Activated T-cell treated with anti-CD3 and anti-CD28 coated beads, Interleukin-2, amount 50 U/mL, for 48 hours (primary cell): ENCODE measurements around the gene DCP1B.
A peak's percentile ranks its signal among the peaks of the same experiment; 100 is the strongest.

Source experiments
- DNase-seq, 2 experiments: peaks; one replicate each; pipeline ENCODE4 v3.0.0-alpha.2; 2020

Gene DCP1B

DNA sequence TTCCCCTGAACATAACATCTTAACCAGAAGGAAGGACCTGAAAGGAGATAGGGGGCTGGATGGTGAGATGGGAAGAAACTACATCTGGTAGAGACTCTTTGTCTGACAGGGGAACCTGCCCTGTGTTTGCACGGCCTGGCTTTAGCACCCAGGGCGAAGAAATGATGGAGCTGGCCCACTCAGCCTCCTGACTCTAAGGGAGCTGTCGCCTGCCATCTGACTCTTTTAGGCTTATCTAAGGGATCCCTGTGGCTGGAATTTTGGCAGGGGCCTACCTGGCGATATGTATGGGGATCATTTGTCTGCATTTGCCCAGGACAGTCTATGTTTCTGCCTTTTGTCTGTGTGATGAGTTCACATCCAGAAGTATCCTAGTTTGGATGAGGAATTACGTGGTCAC lies 70.2 kb downstream of the DCP1B start:
- peak in 1 of 2 experiments; percentile 11 for DNase-seq

DNA sequence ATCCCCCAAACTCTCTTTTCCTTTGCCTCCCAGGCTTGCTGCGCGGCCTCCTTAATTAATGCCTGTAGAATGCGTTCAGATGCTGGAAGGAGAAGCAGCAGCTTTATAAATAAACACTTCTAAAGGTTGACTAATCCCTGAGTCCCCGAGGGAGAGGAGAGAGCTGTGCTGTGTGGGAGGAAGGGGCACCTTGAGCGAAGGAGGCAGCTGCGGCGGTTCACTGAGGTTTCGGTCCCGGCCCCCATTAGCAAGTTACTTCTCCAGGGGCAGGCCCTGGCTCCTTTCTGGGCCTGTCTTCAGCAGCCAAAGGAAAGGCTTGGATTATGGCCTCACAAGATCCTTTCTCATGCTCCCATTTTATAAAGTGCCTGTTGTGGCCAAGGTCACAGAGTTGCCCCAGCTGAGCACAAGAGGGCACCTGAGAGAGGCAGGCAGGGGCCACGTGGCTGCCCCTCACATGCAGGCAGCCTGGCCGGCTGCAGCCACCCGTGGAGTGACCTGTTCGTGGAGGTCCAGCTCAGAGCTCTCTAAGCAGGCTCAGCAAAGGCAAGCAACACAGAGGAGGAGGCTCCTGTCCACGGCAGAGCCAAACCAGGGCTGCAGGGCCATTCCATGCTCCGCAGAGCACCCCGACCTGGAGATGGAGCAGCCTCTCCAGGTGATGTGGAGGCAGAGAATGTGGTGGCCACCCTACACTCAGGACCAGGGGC lies 70.8 kb downstream of the DCP1B start:
- no peak for DNase-seq

DNA sequence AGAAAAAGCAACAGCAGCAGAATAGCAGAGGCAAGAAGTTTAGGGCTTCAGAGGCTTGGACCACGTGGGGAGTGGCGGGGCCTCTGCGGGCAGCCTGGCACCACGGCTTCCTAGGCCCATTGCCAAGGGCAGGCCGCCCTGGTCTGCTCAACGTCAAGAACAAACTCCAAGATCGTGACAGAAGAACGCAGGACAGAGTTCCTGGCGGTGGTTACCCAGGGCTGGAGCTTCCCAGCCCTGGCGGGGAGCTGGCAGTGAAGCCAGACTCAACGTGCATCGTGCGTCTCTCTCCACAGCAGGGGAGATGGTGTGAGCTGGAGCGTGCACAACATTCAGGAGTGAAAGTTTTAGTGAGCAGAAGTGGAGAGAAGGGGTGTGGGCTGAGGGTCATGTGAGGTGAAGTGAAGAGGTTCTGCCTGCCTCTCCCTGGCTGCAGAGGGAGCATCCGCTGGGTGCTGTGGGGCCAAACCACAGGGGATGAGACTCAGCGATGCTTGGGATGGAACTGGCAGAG lies 71.9 kb downstream of the DCP1B start:
- peak in 1 of 2 experiments; percentile 10 for DNase-seq

DNA sequence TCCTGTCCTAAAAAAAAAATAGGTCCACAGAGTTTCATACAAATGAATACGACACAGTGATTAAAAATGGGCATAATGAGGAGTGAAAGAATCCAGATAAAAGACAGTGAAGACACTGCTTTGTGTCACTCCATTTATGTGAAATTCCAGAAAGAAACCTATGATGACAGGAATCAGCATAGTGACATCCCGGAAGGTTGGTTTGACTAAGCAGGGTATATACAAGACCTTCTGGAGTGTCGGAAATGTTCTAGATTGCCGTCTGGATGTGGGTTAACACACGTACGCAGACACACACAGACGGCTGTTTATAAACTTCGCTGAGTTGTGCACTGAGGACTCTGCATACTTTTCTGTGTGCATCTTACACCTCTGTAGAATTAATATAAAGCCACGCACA lies 72.6 kb downstream of the DCP1B start:
- DNase-seq, result no peak

DNA sequence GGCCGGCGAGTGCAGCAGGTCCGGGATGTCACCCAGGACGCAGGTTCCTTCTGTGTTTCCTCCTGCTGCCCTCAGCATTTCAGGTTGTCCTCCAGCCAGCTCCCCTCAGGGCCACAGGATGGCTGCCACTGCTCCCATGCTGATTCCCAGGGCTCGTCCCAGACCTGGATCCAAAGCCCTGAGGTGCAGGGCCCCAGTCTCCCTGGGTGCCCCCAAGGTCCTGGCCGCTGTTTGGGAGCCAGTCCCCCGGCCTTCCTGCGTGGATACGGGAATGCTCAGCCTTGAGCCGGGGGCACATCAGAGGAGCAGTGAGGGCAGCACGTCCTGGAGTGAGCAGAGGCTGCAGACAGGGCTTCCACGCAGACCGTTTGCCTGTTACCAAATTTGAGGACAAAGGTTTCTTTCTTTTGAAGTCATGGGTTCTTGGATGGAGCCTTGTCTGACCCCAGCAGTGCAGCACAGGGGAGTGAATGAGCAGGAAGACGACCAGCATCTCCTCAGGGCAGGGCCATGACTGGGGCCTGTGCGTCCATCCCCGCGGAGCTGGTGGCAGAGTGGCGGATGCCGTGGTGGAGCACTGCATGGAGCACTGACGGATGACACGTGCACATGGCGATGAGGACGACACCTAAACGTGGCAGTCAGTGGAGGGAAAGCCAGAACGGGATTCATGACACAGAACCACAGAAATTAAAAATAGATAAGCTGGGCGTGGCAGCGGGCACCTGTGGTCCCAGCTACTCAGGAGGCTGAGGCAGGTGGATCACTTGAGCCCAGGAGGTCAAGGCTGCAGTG lies 73.3 kb downstream of the DCP1B start:
- DNase-seq, result no peak

DNA sequence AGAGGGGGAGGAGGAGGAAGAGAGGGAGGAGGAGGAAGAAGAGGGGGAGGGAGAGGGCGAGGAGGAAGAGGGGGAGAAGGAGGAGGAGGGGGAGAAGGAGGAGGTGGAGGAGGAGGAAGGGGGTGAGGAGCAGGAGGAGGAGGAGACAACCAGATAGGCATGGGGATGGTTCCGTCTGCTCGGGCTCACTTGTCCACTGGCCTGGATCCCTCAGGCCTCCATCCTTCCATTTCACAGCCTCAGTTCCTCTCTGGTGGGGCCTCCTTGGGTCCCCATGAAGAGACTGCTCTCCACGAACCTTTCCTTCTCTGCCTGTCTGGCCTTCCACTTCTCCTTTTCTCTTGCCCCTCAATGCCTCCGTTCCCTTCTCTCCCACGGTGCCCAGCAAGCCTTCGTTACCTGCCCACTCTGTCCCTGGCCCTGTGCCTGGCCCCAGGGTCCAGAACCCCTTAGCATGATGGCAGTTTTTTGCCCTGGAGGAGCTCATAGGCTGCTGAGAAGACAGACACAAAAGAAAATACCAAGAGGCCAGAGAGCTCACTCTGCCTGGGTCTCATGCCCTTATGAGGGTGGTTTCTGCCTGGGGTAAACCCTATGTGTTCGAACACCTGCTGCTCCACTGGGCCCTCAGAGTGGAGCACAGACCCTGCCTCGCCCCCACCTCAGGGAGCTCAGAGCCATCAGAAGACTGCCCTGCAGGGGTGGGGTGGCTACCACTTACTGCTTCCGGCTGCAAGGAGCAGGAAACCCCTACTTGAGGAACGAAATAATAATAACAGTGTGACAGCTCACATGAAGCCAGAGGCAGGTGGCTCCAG lies 74.1 kb downstream of the DCP1B start:
- no peak for DNase-seq

DNA sequence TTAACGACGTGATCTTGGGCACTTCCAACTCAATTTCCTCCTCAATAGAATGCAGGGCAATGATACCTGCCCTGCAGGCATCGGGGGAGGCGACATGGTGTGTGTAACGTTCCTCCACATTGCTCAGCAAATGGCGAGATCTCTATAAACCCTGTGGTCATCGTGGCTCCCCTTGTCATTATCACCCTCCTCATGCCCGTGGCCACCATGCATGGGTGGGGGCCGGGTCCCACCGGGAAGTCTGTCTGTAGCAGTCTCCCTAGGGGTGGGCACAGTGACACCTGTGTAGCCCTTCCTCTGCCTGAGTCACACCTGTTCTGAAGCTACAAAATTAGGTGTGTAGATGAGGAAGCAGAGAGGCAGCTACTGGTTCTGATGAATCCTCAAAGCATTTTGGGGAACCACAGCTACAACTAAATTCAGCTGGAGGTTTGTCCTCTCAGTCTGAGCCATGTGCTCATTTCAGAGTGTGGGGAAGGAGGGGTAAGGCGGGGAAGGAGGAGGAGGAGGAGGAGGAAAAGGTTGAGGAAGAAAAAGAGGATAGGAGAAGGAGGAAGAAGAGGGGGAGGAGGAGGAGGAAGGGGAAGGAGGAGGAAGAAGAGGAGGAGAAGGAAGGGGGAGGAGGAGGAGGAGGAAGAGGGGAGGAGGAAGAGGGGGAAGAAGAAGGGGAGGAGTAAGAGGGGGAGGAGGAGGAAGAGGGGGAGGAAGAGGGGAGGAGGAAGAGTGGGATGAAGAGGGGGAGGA lies 74.8 kb downstream of the DCP1B start:
- DNase-seq, result peak in 1 of 2 experiments; percentile 5

DNA sequence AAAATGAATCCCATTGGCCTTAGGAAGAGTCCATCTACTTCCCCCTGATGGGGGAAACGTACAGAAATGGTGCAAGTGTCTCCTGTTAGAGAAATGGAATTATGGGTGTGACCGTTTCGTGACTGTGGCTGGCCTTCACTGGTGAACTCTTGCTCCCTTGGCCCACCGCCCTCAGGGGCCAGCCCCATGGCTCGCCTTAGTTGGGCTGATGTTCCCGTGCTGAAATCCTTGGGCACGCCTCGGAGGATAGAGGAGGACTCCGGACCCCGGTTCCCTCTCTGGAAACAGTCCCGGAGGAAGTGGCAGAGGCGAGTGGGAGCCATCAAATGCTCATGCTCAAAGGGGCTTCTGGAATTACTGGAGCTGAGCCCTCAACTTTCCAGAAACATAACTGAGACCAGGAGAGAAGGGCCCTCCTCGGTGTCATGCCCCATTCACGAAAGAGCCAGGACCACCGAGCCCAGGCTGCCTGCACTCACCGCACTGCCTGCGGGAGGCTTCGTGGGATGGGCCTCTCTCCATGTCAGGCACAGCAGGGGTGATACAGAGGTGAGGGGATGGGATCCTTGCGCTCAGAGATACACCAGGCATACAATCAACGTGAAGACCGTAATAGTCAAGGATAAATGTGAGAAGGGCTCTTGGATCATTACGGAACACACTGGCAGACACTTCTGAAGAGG lies 75.7 kb downstream of the DCP1B start:
- peak in 1 of 2 experiments; percentile 6 for DNase-seq

DNA sequence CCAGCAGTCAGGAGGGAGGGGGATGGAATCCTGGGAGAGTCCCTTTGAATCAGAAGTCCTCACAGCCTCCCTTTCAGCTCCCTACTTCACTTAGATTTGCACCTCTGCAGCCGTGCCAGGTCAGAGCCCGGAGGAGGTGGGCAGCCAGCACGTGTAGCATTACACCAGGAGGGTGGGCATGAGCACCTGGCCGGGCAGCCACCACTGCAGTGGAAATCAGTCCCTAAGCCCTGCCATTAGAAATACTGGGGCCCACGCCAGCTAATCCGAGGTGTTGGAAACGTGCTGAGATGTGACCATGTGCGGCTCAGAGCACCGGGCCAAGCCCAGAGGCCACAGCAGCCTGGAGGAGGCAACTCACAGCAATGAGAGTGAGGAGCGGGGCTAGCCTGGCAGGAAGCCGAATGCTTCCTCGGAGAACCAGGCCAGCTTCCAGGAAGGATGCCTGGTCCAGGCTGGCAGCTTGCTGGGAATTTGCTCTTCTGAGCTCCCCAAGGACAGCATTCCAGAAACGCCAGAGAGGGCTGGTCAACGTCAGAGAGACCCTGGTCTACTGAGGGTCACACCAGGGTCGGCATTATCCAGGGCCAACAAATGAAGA lies 76.4 kb downstream of the DCP1B start:
- peak; percentile 3 to 6 for DNase-seq

DNA sequence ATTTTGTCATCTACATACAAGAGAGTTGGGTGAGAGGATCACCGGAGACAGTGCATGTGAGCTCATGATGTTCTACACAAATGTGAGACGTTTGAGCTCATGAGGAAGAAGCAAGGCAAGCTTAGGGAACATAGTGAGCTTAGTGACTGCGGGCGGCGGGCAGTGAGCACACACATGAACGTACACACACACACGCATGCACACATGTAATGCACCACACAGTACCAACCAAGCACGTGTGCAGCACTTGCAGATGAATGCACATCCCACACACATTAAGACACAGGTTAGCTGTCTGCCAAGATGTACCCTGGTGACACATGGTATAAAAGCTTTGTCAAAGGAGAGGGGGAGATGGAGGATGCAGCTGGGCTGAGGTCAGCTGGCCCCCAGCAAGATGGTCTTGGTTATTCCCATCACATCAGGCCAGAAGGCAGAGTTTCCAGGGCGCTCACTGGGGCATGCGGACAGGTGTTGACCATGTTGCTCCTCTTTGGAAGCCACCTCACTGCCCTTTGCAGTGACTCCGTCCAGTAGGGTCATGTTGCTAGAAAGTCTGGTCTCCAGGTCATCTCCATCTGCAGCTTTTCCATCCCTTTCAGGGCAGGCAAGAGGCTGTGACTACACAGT lies 77.1 kb downstream of the DCP1B start:
- DNase-seq, result peak; percentile 3 to 9

DNA sequence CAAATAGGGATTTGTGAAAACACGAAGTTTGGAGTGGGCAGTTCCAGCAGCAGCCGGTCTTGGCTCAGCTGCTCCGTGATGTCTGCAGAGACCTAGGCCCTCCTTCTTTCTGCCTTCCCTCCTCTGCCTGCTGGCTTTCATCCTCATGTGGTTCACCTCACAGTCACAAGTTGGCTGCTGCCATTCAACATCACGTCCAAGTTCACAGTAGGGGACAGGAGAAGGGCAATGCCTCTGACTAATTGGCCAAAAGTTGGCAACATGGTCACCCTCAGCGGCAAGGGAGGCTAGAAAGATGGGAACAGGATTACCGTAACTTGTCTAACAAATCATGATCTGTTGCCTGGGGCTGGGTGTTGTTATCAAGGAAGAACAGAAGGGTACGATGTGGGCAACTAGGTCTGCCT lies 78.0 kb downstream of the DCP1B start:
- DNase-seq, result peak; percentile 10 to 14

DNA sequence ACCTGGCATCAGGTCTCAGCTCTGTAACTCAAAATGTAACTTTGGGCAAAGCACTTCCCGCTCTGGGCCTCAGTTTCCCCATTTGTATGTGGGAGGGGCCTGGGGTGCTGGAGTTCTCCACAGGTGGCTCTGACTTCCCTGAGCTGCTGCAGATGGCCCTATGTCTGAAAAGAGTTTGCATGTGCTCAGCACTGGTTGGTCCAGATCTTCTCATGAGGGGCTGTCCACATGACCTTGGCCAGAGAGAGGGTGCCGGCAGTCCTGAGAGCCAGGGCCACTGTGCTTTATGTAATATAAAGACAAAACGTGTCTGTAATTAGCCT lies 78.6 kb downstream of the DCP1B start:
- DNase-seq, result no peak

DNA sequence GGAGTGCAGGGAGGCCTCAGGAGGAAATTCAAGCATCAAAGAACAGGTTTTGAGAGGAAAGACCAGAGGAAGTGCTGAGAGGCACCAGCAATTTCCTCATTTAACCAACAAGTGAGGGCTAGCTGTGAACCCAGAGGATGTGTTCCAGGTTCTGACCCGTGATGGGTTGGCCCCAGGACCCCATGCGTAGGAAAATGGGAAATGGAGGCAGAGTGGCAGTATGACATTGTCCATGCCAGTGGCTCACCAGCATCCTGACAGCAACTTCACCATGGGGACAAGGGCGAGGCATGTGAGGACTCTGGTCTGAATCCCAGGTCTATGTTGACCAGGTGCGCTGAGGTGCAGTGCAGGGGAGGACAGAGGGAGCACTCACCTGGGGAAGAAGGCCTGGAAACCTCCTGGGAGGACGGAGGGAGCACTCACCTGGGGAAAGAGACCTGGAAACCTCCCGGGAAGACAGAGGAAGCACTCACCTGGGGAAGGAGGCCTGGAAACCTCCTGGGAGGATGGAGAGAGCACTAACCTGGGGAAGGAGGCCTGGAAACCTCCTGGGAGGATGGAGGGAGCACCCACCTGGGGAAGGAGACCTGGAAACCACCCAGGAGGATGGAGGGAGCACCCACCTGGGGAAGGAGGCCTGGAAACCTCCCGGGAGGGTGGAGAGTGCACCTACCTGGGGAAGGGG lies 79.1 kb downstream of the DCP1B start:
- DNase-seq, result peak; percentile 6 to 12

DNA sequence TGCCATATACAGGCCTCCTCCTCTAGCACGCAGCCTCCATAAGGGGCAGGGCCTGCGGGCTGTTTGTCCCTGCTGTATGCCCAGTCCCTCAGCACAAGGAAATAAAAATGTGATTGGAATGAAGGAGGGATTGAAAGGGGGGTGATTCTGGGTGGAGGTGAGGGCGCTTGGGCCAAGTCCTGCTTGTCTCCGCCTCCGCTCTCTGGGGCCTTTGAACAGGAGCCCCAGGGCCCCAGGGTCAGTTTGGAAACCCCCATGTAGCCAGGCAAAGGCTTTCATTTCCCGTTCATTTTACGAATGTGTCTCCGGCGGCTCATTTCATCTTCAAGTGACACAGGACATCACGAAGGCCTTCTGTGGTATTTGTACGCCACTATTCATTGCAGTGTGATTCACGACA lies 81.3 kb downstream of the DCP1B start:
- DNase-seq, result no peak

DNA sequence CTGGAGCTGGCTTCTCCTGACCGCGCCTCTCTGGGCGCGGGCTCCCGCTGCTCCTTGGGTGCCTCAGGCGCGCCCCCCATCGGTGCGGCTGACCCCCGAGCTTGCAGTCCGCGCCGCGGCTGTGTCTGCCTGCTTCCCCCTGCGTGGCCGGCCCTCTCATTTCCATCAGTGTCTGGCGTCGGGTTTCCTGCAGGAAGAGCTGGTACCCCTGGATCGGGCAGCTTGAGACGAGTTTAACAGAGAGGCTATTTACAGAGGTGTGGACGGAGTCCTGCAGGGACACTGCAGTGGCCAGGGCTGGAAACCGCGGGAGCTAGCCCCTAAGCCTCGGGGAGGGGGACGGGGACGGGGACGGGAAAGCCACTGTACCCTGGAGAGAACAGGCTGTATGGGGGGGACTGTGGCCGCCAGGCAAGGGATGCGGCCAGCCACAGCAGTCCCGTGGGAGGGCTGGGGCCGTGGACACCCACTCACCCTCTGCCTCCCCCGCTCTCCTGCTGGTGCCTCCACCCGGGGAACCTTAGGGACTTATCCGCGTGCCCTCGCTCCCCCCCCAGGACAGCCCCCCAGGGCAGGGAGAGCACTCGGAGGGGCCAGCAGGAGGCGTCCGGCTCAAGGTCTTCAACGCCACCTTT lies 82.1 kb downstream of the DCP1B start:
- DNase-seq, result peak; percentile 14 to 15

DNA sequence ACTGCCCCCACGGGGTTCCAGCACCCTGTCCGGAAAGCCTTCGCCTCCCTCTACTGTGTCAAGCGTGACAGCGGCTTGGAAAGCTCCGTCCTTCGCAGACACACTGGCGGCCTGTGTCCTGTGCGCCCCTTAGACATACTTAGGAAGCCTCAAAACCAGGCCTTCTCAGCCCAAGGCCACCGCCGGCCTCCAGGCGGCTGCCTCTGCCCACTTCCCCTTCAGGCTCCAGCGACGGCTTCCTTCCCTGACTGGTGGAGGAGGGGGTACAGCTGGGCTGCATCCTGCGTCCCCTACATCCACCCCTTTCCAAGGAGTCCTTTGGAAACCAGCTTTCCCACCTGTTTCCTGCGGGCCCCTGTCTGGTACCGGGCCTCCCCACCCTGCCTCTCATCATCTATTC lies 83.3 kb downstream of the DCP1B start:
- peak; percentile 13 to 14 for DNase-seq

DNA sequence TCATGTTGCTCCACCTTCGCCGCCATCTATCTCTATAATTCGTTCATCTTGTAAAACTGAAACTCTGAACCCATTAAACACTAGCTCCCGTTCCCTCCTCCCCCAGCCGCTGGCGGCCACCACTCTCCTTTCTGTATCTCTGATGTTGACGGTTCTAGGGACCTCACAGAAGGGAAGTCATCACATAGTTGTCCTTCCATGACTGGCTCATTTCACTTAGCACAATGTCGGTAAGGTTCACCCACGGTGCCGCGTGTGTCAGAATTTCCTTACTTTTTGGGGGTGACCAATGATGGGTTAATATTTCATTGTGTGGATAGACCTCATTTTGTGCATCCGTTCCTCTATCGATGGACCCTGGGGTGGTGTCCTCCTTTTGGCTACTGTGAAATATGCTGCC lies 83.8 kb downstream of the DCP1B start:
- peak in 1 of 2 experiments; percentile 10 for DNase-seq

DNA sequence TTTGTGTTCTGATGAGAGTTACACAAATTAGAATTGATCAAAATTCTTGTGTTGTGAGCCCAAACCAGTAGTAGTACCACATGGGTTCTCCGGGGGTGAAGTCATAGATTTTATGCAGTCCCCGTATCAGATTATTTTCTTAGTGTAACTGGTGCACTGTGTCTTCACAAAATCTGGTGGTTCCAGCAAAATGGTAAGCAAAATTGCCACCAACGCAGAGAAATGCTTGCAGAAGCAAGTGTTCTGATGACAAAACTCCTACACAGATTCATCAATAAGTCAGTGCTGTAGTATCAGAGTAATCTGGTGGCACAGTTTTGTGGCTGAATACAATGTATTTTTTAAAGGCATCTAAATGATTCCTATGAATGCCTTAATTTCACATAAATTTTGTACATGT lies 84.5 kb downstream of the DCP1B start:
- no peak for DNase-seq

DNA sequence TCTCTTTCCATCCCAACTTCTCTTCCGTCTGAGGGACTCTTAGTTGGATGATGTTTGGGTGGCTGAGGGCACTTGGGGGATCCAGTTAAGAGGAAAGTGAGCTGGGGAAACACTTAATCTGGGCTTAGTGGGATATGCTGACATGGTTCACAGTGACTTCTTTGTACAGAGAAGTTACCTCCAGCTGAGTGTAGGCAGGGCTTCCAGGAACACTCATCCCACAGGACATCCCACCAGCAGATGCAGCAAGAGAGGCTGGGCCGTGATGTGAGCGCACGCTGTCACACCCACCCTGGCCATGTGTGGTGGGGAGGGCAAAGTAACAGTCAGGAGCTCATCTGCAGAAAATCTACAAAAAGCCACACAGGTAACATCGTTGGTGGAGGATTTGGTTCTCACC lies 85.0 kb downstream of the DCP1B start:
- peak in 1 of 2 experiments; percentile 5 for DNase-seq

DNA sequence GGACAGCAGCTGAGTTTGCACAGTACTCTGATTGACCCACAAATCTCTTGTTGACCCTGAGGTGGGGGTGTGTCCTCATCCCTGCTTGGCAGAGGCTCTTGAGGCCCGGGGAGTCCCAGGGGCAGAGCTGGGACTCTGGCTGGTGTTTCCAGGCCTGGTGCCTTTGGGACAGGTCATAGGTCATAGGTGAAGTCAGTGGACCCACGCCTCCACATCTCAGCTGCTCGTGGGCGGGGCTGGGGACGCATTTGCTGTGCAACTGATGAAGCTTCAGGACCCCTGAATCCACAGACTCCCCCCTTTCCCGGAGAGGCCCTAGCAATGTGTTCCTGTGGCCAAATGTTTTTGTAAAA lies 85.4 kb downstream of the DCP1B start:
- no peak for DNase-seq
